PC-9 (cell line): ENCODE measurements around the gene NLGN4X. TPM values are rescaled to one million over a fixed set of nuclear protein-coding genes. Genes with fewer than 3 reads are reported as not detected.

Source experiments
- BruUV-seq: library from RNA; stranded (reverse); fragments of 400-500 nt; replicated peaks from 2 replicates; lab custom pipeline; 2021; lab: Mats Ljungman, UMichigan
- CTCF ChIA-PET: fragments of 300-600 bp; sonication (Branson Sonifier 250); formaldehyde crosslinking; loops from one replicate; lab custom pipeline; 2022; ENCODE audit warnings: antibody characterized with exemption; lab: Charles Lee
- POLR2A ChIA-PET: fragments of 300-600 bp; sonication (Branson Sonifier 250); formaldehyde crosslinking; loops from one replicate; lab custom pipeline; 2022; ENCODE audit warnings: antibody characterized with exemption; ENCODE audit not compliant: unreplicated experiment; lab: Charles Lee
- DNase-seq, 2 experiments: peaks; one replicate each; pipeline versions ENCODE4 v3.0.0 to v3.0.0-alpha.2; 2015 to 2022; ENCODE audit warnings: mixed read lengths in 1 of 2
- H2AFZ ChIP-seq: fragments of 200-600 bp; sonication (generic); 2 replicates; pipeline ENCODE4 v1.8.1; 2017; ENCODE audit warnings: antibody characterized with exemption
- H3F3A ChIP-seq: fragments of 200-600 bp; sonication (generic); 2 replicates; pipeline ENCODE4 v1.8.1; 2017; ENCODE audit warnings: antibody characterized with exemption, mild to moderate bottlenecking, low read depth; ENCODE audit not compliant: insufficient read depth
- H3K27ac ChIP-seq: fragments of 200-600 bp; sonication (generic); 2 replicates; pipeline ENCODE4 v1.6.1; 2016; ENCODE audit warnings: mixed run types
- H3K27me3 ChIP-seq: fragments of 200-600 bp; sonication (generic); 2 replicates; pipeline ENCODE4 v1.6.1; 2016; ENCODE audit warnings: low read depth, mixed run types; ENCODE audit not compliant: insufficient read depth
- H3K36me3 ChIP-seq: fragments of 200-600 bp; sonication (generic); 2 replicates; pipeline ENCODE4 v1.6.1; 2016; ENCODE audit warnings: low read depth, mixed run types
- H3K4me1 ChIP-seq: fragments of 200-600 bp; sonication (generic); replicated peaks from 2 replicates; pipeline ENCODE4 v1.6.1; 2016; ENCODE audit warnings: mixed run types; ENCODE audit not compliant: insufficient read depth
- H3K4me2 ChIP-seq: fragments of 200-600 bp; sonication (generic); 2 replicates; pipeline ENCODE4 v1.6.1; 2017; ENCODE audit warnings: mixed run types
- H3K4me3 ChIP-seq: fragments of 200-600 bp; sonication (generic); 2 replicates; pipeline ENCODE4 v1.6.1; 2016; ENCODE audit warnings: mixed run types
- H3K79me2 ChIP-seq: fragments of 200-600 bp; sonication (generic); 2 replicates; pipeline ENCODE4 v1.6.1; 2017; ENCODE audit warnings: low read depth, mixed run types
- H3K9me2 ChIP-seq: fragments of 200-600 bp; sonication (generic); 2 replicates; pipeline ENCODE4 v1.8.1; 2017; ENCODE audit warnings: mild to moderate bottlenecking; ENCODE audit not compliant: insufficient read depth
- H3K9me3 ChIP-seq: fragments of 200-600 bp; sonication (generic); 2 replicates; pipeline ENCODE4 v1.8.1; 2016; ENCODE audit warnings: low read depth; ENCODE audit not compliant: insufficient read depth
- H4K20me1 ChIP-seq: fragments of 200-600 bp; sonication (generic); 2 replicates; pipeline ENCODE4 v1.8.1; 2017; ENCODE audit not compliant: insufficient read depth
- EZH2 ChIP-seq: fragments of 200-600 bp; sonication (generic); IDR thresholded peaks from 2 replicates; pipeline ENCODE4 v1.8.0; 2017; ENCODE audit warnings: antibody characterized with exemption, low read depth
- intact Hi-C: fragments of 100-400 bp; cut with micrococcal nuclease; formaldehyde crosslinking; loops from one replicate; pipeline ENCODE4 v1.10.0; 2022; ENCODE audit not compliant: unreplicated experiment
- total RNA-seq: library from RNA; stranded (reverse); gene quantifications from 2 replicates; pipeline ENCODE4 v1.2.3, GENCODE V29; 2021
- TF ChIP-seq, protein P1 (sequence below): fragments of 200-600 bp; sonication (generic); conservative IDR thresholded peaks from 2 replicates; pipeline ENCODE4 v1.6.1; 2017; ENCODE audit warnings: mixed run types, antibody characterized with exemption, mild to moderate bottlenecking, moderate library complexity

Gene NLGN4X
- total RNA-seq, 1 experiment from 2014 or later: 0.31 TPM

DNA sequence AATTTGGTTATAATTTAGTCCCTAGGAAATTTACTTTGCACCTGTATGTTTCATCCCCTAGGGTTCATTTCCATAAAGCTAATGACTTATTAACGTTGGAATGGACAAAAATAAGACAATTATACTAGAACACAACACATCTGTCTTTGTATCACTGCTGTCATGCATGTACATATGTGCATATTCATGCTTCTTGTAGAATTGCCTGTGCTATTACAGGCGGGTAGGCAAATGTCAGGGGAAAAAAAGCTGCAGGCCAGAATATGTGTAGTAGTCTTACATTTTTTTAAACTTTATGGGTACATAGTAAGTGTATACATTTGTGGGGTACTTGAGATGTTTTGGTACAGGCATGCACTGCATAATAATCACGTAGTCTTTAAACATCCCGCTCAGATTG lies 209.6 kb downstream of the NLGN4X start:
- Histone ChIP-seq H3K4me2 (no peak overlapping the region), H2AFZ (no peak overlapping the region), H3K4me3 (no peak overlapping the region), H3K79me2 (no peaks in the 10 kb centered on the region), H3K4me1 (0 out of 2 replicates have a peak, but pooled peaks cover 8% of the 10 kb centered on the region), H3K27ac (no peak overlapping the region), H3K9me3 (0 out of 2 replicates have a peak, but pooled peaks cover 4% of the 10 kb centered on the region), H3K9me2 (no peaks in the 10 kb centered on the region), H4K20me1 (no peaks in the 10 kb centered on the region), H3F3A (no peaks in the 10 kb centered on the region), H3K27me3 (no peaks in the 10 kb centered on the region), H3K36me3 (no peaks in the 10 kb centered on the region)
- no peak for DNase-seq
- BruUV-seq: no TSS peak
- ChIA-PET POLR2A (no interaction called here), CTCF (no interaction called here)
- intact Hi-C loops: no loop called here
- TF ChIP-seq, protein P1, sequence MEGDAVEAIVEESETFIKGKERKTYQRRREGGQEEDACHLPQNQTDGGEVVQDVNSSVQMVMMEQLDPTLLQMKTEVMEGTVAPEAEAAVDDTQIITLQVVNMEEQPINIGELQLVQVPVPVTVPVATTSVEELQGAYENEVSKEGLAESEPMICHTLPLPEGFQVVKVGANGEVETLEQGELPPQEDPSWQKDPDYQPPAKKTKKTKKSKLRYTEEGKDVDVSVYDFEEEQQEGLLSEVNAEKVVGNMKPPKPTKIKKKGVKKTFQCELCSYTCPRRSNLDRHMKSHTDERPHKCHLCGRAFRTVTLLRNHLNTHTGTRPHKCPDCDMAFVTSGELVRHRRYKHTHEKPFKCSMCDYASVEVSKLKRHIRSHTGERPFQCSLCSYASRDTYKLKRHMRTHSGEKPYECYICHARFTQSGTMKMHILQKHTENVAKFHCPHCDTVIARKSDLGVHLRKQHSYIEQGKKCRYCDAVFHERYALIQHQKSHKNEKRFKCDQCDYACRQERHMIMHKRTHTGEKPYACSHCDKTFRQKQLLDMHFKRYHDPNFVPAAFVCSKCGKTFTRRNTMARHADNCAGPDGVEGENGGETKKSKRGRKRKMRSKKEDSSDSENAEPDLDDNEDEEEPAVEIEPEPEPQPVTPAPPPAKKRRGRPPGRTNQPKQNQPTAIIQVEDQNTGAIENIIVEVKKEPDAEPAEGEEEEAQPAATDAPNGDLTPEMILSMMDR: no peak
- TF ChIP-seq EZH2: no peak

DNA sequence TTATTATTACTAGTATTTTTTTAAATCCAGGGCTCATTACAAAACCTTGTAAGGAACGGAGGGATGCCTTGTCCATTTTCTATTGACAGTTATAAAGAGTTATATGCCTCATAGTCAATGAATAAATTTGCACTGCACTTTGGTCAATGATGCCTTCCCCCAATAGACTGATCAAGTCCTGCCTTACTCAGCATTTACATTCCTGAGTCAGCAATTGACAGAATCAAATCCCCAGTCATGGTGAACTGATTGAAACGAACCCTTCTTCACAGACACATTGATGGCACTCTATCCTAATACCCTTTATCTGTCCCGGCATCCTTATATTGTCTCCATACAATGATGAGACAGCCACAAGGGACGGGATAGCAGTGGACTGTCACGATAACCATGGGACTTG lies 213.2 kb downstream of the NLGN4X start:
- no peak for TF ChIP-seq EZH2
- TF ChIP-seq, protein P1: no peak
- no peak overlapping the region for H3K4me2 ChIP-seq
- no peak overlapping the region for H3K27ac ChIP-seq
- intact Hi-C loops: no loop called here
- no peak overlapping the region for H2AFZ ChIP-seq
- no peak for DNase-seq
- POLR2A ChIA-PET: no interaction called here
- no peaks in the 10 kb centered on the region for H4K20me1 ChIP-seq
- H3K4me1 ChIP-seq: no peaks in the 10 kb centered on the region
- no peaks in the 10 kb centered on the region for H3K9me2 ChIP-seq
- no peaks in the 10 kb centered on the region for H3K79me2 ChIP-seq
- no peaks in the 10 kb centered on the region for H3K36me3 ChIP-seq
- no peaks in the 10 kb centered on the region for H3K27me3 ChIP-seq
- BruUV-seq: no TSS peak
- H3K9me3 ChIP-seq: no peaks in the 10 kb centered on the region
- CTCF ChIA-PET: no interaction called here
- no peaks in the 10 kb centered on the region for H3F3A ChIP-seq
- no peak overlapping the region for H3K4me3 ChIP-seq

DNA sequence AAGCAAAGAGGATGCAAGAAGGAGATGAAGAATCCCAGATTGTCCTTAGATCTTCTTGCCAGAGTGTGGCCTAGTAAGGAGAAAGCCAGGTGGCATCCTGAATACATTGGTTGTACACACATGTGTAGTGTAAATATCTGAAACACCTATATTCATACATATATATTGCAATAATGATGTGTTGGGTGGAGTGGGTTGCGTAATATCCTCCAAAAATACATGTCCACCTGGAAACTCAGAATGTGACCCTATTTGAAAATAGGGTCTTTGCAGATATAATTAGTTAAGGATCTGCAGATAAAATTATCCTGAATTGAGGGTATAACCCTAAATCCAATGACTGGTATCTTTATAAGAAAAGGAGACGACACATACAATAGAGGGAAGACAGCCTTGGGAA lies 216.3 kb downstream of the NLGN4X start:
- CTCF ChIA-PET: no interaction called here
- Histone ChIP-seq H3K36me3 (no peaks in the 10 kb centered on the region), H3K4me2 (no peak overlapping the region), H3K9me2 (no peaks in the 10 kb centered on the region), H3K4me1 (no peaks in the 10 kb centered on the region), H4K20me1 (no peaks in the 10 kb centered on the region), H3K9me3 (no peaks in the 10 kb centered on the region), H3F3A (no peaks in the 10 kb centered on the region), H3K4me3 (no peak overlapping the region), H3K27ac (no peak overlapping the region), H3K79me2 (no peaks in the 10 kb centered on the region), H2AFZ (no peak overlapping the region), H3K27me3 (no peaks in the 10 kb centered on the region)
- no peak for DNase-seq
- intact Hi-C loops: no loop called here
- no peak for TF ChIP-seq EZH2
- TF ChIP-seq, protein P1: no peak
- POLR2A ChIA-PET: no interaction called here
- BruUV-seq: no TSS peak
